ENCODE measurements around the gene TMEM86A.

DNA sequence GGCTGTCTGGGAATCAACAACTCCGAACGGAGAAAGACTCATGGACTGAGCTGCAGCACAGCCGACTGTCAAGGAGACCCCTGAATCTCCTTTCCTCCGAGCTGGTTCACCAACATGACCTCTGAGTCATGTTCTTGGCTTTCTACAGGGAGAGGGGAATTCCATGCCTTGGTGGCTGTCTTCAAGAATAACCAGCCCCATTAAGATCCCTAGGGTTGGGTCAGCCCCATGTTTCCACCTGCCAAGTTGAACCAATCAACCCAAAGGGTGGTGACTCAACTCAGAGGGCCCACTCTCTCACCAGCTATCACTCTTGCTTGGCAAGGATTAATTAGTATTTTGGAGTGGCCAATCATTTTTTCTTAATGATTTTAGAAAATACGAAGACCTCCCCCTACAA lies 55.7 kb downstream of the TMEM86A start:
- TF ChIP-seq, protein P1, sequence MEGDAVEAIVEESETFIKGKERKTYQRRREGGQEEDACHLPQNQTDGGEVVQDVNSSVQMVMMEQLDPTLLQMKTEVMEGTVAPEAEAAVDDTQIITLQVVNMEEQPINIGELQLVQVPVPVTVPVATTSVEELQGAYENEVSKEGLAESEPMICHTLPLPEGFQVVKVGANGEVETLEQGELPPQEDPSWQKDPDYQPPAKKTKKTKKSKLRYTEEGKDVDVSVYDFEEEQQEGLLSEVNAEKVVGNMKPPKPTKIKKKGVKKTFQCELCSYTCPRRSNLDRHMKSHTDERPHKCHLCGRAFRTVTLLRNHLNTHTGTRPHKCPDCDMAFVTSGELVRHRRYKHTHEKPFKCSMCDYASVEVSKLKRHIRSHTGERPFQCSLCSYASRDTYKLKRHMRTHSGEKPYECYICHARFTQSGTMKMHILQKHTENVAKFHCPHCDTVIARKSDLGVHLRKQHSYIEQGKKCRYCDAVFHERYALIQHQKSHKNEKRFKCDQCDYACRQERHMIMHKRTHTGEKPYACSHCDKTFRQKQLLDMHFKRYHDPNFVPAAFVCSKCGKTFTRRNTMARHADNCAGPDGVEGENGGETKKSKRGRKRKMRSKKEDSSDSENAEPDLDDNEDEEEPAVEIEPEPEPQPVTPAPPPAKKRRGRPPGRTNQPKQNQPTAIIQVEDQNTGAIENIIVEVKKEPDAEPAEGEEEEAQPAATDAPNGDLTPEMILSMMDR (conservative IDR thresholded peaks at IDR 0.05; ENCODE audit: low read length): no peak
- no peak for TF ChIP-seq EZH2phosphoT487 (IDR thresholded peaks at IDR 0.05; ENCODE audit: borderline replicate concordance, low read depth, low read length)

Data from OCI-LY7 (cell line).